Suppressor macrophage treated with lipopolysaccharide for 4 hours (primary cell): ENCODE results near the gene KRT77.

Experiments used
- DNase-seq: peaks from one replicate; pipeline ENCODE4 v3.0.0-alpha.2; 2020

Gene KRT77

DNA sequence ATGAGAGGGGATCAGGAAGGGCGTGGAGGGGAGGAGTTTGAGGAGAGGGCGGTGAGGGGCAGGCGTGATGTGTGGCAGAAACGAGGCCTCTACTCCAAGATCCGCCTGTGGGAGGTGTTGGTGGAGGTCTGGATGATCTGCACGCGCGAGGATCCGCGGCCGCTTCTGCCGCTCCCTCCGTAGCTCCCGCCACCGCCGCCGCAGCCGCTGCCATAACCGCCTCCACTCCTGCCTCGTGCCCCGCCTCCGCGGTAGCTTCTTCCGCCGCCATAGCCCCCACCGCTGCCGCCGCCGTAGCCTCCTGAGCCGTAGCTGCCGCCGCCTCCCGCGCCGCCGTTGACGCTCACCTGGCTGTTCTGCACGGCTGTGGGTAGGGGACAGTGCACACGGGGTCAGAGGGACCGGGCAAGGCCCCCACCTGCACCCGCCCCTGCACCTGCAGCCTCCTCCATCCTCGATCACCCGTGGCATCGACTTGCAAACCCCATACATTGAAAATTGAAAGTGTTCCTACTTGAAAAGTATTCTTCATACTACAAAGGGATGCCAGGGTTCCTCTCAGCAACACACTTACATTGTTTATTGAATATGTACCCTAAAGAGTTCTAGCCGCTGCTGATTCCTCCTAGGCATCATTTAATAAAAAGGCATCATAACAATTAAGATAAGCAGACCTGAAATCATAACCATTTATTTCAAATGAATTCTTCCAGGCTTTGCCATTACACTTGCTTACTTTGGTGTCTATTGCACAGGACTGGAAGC, 12.1 kb downstream of the KRT77 start:
- DNase-seq, result peak; percentile 6

DNA sequence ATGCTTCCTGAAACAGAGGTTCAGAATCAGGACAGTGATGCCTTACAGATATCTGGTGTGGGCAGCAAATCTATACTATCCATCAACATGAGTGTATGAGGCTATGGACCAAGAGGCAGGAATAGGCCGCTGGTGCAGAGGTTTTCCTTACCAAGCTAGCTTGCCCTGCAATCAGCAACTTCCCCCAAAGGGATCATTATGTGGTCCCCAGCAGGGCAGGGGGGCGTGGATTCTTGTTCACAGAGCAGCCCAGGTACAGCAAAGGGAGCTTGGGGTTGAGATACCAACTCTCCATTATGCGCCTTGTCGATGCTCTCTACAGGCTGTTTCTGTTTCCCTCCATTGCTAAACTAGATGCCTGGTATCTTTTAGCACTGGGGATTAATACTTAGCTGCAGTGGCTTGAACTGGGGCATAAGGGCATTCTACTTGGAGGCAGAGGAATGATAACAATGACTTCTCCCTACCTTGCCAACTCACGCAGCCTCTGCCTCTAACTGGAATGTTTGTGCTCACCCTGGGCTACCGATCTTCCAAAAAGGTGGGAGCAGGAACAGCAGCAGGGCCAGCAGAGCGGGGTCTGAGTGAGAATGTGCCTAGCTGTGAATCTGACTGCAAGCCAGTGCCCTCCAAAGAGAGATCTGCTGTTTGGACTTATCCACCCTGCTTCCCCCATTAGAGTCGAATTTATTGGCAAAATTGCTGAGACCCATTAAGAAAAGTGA, 12.8 kb downstream of the KRT77 start:
- DNase-seq, result no peak

DNA sequence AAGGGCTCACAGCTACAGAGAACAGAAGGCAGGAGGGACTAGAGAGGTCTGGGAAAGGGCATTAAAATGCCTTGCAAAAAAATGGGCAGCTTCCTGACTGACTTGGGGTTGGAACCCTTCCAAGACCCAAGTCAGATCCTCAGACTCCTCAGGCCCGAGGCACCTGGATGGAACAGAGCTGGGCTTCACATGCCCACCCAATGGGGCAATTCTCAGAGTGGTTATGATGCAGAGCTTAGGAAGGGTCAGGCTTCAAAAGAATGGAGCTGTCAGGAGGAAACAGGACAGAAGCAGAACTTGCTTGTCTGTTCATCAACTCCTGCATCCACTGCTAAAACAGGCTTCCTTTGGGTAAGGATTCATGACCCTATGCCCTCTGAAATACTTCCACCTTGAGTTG, 13.4 kb downstream of the KRT77 start:
- DNase-seq, result no peak

DNA sequence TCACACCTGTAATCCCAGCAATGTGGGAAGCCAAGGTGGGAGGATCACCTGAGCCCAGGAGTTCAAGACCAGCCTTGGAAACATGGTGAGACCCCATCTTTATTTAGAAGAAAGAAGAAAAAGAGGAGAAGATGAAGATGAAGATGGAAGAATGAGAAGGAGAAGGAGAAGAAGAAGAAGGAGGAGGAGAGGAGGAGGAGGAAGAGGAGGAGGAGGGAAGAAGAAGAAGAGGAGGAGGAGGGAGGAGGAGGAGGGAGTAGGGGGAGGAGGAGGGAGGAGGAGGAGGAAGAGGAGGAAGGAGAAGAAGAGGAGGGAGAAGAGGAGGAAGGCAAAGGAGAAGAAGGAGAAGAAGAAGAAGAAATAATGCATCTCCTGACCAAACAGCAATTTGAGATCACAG, 14.1 kb downstream of the KRT77 start:
- no peak for DNase-seq

DNA sequence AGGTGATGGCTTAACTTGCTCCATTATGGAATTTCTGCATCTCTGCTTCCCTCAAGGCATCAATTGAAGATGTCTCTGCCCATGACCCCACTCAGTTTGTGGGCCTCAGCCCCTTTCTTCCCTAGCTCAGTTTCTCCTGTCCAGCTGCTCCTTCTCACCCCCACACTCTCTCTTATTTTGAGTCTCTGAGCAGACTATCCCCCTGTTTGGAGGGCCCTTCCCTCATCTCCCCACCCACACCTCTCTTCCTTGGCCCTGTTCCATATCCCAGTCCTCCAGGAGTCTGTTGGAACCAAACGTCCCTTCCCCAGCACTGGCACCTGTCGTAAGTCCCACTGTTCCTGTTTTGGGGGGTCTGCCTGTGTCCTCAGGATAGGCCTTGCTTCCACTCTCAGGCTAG, 14.8 kb downstream of the KRT77 start:
- DNase-seq, result no peak

DNA sequence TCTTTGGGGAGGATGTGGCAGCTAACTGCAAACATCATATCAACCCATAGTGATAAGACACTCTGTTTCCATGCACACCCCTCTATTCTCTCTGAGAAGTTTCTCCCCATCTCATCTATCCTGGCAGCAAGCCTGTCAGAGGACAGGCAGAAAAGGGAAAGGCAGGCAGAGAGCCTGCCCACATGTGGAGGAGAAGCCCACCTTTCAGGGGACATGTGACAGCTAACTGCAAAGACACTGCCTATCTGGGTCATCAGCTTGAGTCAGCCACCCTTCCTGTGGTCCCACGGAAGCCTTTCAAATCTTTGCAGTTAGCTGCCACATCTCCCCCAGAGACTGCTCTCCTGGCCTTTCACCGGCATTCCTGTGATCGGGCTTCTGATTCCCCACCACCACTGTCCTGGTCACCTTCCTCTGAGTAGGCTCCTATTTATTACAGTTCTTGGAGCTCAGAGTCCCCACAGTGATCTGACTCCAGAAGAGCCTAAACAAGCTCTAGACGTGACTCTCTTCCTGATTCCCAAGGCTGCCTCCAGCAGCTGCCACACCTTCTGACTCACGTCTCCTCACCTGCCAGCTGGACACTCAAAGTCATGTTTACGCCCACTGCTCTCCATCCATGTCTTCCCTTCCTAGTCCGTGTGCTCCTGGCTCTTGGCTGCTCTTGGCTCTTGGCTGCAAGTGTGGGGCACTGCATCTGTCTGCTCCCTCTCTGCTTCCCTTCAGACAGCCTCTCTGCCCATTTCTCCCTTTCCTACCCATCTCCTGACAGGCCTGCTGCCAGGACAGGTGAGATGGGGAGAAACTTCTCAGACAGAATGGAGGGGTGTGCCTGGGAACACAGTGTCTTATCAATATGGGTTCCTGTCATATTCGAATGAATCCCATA, 15.6 kb downstream of the KRT77 start:
- no peak for DNase-seq

DNA sequence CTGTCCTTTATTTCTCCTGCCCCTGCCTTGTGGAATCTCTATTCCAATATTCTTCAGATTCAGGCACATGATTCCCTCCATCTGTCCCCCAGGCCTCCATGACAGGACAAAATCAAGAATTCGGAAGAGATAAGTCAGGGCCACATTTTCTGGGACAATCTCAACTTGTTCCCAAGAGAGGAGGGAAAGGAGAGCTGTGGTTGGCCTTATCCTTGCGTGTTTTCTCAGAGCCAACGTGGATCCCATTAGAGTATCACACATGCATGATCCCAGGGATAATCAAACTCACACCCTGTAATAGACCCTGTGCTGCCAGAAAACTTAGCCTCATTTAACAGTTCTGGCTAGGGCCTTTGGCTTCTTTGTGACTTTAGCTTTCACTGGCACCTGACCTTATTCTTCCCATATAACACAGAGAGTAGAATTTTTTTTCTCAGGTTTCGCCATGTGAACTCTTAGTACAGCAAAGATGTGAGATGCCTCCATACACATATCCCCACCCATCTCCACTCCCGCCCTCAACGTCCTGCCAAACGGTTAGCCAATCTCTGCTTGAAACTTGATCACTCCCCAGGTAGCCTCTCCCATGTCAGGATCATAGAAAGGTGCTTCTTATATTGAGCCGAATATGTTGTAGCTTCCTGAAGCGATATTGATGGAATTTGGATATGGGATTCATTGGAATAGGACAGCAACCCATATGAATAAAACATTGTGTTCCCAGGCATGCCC, 16.4 kb downstream of the KRT77 start:
- no peak for DNase-seq

DNA sequence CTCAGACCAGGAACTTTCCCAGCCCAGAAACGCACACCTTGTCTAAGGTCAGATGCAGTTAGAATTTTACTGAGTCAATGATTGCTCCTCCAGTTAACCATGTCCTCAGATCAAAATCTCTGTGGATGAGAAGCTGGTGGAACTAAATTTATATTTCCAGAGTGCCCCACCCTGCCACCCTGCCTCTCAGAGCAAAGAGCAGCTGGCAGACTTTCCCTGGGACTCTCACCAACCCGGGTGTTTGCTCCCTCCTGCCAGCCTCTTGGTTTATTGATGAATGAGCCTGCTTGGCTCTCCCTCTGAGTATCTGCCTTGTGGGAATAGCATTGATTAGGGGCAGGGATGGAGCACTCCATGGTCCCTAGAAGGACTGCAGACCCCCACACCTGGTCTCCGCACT, 17.3 kb downstream of the KRT77 start:
- DNase-seq, result no peak

DNA sequence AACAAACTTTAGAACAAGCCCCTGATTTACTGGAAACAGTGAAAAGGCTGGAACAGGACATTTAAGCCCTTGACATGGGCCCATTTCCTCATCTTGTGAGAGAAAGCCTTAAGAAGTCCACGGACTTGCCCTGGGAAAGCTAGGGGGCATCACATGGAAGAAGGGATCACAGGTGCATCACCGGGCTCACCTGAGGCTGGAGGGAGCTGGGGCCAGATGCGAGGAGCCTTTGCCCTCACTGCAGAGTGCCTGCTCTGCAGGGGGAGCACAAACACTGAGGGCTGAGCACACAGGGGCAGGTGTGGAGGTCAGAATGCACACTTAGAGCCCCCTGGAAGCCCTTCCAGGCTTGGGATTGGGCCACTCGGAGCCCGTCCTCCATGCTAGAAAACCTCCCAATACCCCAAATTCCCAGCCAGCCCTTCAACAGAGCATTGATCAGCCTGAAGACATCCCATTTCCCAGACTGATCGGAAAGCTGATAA, 17.9 kb downstream of the KRT77 start:
- DNase-seq, result no peak

DNA sequence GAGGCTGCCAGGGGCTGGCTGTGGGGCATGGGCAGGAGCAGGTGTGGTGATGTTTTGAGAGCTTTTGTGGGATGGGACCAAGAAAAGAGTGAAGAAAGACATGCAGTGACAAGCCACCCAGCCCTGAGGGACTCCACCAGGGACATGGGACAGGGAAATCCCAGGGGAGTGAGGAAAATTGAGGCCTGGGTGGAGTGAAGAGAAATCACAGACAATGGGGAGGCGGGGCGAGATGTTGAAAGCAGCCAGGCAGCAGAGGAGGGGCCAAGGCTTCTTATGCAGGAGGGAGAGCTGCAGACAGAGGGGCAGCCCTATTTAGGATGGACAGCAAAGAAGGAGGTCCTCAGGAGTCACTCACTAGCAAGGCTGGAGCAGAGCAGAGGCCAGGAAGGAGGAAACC, 18.9 kb downstream of the KRT77 start:
- no peak for DNase-seq

DNA sequence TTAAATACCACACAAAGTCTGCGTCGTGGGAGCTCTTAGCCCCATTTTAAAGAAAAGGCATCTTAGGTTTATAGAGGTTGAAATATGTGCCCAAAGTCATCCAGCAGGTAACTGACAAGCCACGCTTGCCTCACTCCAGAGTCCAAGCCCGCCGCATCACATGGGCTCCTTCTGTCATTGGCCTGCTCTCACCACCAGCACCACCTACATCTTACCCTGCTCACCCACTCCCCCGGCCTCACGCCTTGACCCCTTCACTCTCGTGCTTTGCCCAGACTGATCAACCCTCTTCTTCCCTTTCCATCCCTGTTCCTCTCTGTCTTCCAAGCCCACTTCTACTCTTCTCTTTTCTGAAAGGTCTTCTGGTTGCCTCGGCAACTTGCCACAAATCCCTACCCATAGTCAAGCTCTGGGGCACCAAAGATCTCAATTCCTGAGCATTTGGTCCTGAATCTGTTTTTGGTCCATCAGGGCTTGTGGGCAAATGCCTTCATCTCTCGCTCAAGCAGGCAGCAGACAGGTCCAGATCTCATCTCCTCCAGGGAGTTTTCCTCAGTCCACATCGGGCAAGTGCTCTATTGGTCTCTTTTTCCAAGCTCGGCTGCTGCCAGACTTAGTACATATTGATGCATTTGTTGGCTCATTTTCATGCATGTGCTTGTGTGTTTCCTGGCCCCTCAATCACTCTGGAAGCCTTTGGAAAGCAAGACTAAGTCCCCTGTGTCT, 19.6 kb downstream of the KRT77 start:
- DNase-seq, result no peak

DNA sequence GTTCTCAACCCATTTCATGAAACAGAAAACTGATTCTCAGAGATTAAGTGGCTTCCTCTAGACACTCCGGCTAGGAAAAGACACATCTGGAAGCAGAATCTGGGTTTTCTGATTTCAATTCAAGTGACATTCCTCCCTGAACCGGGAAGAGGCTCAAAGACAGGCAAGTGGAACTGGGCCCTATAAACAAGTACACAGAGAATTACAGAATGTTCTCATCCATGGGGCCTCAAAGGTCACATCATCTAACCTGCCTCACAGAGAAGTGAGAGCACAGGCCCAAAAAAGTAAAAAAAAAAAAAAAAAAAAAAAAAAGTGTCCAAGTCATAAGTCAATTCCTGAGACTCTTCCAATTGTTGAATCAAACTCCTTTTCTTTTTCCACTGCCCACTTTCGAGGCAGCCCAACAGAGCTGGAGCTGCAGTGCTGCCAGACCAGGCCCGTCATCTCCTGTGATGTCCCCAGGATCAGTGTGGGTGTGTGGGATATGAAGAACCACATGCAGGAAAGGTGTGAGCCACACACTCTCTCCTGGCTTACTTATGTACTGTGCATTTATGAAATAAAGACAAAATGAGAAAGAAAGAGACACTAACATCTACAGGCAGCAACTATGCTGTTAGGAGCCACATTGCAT, 20.3 kb downstream of the KRT77 start:
- no peak for DNase-seq

DNA sequence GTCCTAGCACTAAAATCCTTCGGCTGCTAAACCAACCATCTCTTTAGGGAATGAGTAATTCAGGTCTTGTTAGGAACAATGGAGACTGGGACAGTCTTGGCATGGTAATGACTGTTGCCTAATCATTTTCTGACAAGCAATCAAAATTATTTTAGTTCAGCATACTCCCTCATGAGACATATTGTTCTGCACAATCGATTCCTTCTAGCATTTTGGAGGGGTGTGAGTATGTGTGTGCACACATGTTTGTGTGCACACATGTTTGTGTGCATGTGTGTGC, 21.0 kb downstream of the KRT77 start:
- DNase-seq, result no peak

DNA sequence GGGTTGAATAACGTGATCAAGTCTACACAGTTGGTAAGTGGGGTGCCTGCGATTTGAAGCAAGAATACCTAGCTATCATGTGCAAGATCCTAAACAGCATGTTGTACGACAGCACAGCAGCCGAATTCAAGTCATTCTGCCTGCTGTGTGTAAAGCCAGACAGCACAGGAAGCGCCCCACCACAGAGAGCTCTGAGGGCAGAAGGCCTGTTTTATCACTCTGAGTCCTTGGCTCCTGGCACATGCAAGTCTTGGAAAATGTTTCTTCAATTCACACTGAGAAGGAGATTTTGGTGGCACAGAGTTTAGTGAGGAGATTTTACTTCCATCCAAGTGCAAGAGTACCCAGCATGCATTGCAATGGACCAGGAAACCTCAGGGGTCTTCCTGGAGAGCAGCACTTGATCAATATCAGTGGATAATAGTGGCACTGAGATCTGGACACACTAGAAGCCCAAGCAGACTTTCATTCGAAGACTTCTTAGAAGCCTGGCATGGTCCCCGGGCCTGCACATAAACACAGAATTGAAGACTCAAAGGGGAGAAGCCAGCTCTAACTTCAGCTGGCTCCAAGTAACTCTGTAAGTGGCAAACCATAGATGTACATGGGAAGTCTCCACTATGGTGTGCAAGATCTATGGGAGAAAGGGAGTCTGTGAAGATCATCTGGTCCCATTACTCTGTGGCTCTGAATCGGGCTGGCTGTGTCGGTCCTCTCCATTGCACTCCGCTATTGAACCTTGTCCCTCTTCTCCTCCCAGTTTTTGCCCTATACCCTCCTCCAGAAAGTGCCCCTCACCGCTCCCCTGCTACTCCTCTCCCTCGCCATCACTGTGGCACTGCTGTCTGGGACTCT, 21.6 kb downstream of the KRT77 start:
- no peak for DNase-seq

DNA sequence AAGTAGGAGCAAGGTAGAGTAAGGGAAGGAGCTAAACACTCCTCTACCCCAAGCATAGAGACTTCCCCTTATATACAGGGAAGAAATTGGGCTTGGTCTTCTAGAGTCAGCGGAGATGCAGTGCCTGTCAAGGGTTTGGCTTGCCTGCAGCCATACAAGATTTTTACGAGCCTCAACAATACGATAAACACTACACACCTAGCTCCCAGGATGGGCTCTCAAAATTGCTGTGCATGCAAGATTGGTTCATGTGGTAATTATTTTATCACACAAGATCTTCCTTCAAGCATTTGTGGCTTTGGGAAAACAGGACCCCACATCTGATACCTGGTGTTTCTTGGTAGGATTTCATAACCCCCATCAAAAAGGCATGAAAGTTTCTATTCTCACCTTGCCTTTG, 23.0 kb downstream of the KRT77 start, which contains the start of gene KRT1:
KRT1 (minus strand) TSS at position 45 of the 400 bp plus-strand sequence. CDS start 59 bp downstream, outside the sequence.
- no peak for DNase-seq

DNA sequence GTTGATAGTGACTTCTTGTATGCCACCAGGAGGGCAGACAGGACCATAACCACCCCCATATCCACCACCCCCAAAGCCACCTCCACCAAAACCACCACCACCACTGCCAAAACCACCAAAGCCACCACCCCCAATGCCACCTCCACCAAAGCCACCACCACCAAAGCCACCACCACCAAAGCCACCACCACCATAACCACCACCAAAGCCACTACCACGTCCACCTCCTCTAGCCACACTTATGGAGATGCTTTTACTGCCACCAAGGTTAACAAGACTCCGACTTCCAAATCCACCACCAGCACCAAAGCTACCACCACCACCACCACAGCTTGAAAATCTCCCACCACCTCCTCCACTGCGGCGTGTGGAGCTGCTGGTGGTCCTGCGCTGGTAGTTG, 23.4 kb downstream of the KRT77 start:
- no peak for DNase-seq

DNA sequence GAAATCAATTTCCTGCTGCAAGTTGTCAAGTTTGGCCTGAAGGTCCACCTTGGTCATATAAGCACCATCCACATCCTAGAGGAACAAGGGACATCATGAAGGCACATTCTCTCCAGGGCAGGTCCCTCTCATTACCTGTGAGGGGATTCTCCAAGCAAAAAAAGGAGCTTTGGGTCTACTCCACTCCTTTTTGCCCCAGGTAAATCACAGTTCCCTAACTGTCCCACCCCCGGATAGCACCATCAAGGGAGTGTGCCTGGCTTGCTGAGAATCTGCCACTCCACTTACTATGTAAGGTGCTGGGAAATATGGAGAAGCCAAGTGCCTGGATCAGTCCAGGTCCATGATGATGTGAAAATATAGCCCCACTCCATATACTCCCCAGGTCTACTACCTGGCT, 25.7 kb downstream of the KRT77 start:
- DNase-seq, result no peak

DNA sequence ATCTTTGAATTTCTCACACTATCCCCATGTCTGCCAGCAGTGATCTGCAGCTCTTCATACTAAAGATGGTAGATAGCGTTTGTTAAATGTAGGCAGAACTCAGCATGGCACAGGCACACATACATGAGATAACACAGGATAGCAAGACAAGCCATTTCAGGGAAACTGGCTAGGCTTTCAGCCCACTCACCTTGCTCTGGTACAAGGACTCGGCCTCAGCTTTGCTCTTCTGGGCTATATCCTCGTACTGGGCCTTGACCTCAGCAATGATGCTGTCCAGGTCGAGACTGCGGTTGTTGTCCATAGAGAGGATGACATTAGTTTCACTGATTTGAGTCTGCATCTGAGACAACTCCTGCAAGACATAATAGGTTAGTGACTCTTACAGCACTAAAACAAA, 26.2 kb downstream of the KRT77 start:
- DNase-seq, result no peak

DNA sequence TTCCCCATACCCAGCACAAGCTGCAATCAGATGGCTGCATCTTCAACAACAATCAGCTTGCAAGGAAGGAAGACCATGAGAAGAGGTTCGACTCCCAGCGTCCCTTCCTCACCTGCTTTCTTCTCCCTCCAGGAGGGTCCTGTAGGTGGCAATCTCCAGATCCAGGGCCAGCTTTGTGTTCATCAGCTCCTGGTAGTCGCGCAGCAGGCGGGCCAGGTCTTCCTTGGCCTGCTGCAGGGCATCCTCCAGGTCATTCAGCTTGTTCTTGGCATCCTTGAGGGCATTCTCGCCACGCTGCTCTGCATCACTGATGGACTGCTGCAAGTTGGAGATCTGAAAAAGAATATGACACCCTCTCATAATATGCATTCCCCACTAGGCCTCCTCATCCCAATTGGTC, 27.2 kb downstream of the KRT77 start:
- DNase-seq, result no peak

DNA sequence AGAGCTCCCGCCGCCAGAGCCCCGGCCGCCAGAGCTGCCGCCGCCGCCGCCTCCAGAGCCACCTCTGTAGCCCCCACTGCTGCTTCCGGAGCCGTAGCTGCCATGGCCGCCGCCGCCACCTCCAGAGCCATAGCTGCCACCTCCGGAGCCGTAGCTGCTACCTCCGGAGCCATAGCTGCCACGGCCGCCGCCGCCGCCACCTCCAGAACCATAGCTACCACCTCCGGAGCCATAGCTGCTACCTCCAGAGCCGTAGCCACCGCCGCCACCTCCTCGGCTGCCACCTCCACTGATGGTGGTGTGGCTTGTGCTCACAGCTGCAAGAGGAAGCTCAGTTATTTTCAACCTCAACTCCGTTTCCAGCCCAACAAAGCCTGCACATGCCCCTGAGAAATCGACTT, 28.0 kb downstream of the KRT77 start:
- no peak for DNase-seq

DNA sequence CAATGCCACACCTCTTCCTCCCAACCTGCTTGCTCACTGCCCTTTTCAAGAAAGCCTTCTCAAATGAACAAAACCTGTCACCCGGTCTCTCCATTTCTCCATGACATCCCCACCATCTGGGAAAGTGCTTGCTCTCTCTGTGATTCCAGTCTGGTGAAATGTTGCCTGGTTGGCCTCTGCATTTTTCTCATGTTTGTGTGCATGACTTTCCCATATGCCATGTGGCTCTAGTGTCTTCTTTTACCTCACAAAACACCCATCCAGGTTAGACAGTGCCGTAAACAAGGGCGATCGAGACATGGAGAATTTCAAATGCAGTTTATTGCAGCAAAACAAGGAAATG, 28.9 kb downstream of the KRT77 start:
- DNase-seq, result no peak
